Measurements from ENCODE around the gene MTG2.

The MTG2 gene

DNA sequence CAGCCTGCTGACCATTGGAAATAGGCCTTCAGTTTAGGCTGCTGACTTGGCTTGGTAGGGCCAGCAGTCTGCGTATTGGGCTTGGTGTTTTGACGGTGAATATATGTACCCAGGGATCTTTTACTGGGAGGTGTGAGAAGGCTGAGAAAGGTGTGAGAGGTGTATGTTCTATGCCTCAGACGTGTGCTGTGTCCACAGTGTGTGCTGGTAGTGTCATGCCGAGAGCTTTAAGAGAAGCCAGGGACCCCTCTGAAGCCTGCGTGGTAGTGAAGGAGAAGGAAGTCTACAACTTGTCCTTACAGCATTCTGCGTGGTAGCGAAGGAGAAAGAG, 37.2 kb upstream of the MTG2 start:
- no peak for TF ChIP-seq RARB (CRISPR knock-in tag; IDR thresholded peaks at IDR 0.05)
- TF ChIP-seq ARNTL (CRISPR knock-in tag; IDR thresholded peaks at IDR 0.05; ENCODE audit: borderline replicate concordance, low read depth) = no peak
- no peak for TF ChIP-seq TOX (CRISPR knock-in tag; IDR thresholded peaks at IDR 0.05; ENCODE audit: borderline replicate concordance)
- TF ChIP-seq ISL1 (CRISPR knock-in tag; IDR thresholded peaks at IDR 0.05) = no peak
- no peak for TF ChIP-seq TCF4 (CRISPR knock-in tag; IDR thresholded peaks at IDR 0.05; ENCODE audit: borderline replicate concordance)
- TF ChIP-seq SNAI2 (CRISPR knock-in tag; IDR thresholded peaks at IDR 0.05) = no peak
- TF ChIP-seq, protein P1, sequence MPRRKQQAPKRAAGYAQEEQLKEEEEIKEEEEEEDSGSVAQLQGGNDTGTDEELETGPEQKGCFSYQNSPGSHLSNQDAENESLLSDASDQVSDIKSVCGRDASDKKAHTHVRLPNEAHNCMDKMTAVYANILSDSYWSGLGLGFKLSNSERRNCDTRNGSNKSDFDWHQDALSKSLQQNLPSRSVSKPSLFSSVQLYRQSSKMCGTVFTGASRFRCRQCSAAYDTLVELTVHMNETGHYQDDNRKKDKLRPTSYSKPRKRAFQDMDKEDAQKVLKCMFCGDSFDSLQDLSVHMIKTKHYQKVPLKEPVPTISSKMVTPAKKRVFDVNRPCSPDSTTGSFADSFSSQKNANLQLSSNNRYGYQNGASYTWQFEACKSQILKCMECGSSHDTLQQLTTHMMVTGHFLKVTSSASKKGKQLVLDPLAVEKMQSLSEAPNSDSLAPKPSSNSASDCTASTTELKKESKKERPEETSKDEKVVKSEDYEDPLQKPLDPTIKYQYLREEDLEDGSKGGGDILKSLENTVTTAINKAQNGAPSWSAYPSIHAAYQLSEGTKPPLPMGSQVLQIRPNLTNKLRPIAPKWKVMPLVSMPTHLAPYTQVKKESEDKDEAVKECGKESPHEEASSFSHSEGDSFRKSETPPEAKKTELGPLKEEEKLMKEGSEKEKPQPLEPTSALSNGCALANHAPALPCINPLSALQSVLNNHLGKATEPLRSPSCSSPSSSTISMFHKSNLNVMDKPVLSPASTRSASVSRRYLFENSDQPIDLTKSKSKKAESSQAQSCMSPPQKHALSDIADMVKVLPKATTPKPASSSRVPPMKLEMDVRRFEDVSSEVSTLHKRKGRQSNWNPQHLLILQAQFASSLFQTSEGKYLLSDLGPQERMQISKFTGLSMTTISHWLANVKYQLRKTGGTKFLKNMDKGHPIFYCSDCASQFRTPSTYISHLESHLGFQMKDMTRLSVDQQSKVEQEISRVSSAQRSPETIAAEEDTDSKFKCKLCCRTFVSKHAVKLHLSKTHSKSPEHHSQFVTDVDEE (CRISPR knock-in tag; IDR thresholded peaks at IDR 0.05) = no peak
- ATAC-seq = no peak

DNA sequence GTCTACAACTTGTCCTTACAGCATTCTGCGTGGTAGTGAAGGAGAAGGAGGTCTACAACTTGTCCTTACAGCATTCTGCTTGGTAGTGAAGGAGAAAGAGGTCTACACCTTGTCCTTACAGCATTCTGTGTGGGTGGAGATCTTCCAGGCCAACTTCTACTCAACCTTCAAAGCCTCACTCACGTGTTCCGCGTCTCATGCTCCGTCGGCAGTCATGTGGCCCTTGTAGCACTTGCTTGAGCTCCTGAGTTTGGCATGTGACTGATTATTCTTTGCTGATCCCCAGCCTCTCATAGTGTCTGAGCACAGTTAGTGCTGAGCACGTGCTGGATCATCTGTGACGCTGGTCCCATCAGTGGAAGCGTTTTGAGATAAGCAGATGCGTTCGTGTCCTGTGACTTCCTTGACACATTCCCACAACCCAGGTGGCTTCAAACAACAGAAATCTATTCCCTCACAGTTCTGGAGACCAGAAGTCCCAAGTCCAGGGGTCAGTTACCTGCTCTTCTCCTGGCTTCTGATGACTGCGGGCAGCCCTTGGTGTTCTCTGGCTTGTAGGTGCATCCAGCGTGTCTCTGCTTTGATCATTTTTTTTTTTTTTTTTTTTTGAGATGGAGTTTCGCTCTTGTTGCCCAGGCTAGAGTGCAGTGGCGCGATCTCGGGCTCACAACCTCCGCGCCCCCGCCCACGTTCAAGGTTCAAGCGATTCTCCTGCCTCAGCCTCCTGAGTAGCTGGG, 36.6 kb upstream of the MTG2 start:
- TF ChIP-seq ZFP3 (CRISPR knock-in tag; IDR thresholded peaks at IDR 0.05) = peak; percentile 88
- TF ChIP-seq CSDC2 (CRISPR knock-in tag; IDR thresholded peaks at IDR 0.05) = no peak
- ATAC-seq = no peak

DNA sequence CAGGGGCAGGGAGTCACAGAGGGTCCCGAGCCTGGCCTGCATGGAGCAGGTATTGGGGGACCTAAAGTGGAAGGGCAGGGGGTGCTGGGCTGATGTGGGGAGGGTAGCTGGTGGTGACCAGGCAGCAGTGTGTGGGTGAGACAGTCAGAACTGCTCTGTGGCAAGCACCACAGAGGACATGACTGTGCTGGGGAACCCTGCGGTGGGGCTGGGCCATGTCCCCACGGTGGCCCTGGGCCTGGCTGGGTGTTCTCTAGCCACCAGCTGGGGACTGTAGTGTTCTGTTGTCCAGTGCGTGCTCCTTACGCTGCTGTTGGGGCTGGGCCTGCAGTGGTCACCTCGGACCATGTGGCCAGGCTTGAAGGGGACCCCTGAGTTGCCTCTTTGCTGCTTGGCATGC, 35.7 kb upstream of the MTG2 start:
- TF ChIP-seq ZFP30 (CRISPR knock-in tag; IDR thresholded peaks at IDR 0.05) (no peak), SNAI2 (CRISPR knock-in tag; IDR thresholded peaks at IDR 0.05) (no peak), PPARA (CRISPR knock-in tag; IDR thresholded peaks at IDR 0.05; ENCODE audit: borderline replicate concordance) (no peak), ZNF8 (CRISPR knock-in tag; IDR thresholded peaks at IDR 0.05) (no peak), RARB (CRISPR knock-in tag; IDR thresholded peaks at IDR 0.05) (no peak), TCF4 (CRISPR knock-in tag; IDR thresholded peaks at IDR 0.05; ENCODE audit: borderline replicate concordance) (no peak), CSDC2 (CRISPR knock-in tag; IDR thresholded peaks at IDR 0.05) (no peak), ARNTL (CRISPR knock-in tag; IDR thresholded peaks at IDR 0.05; ENCODE audit: borderline replicate concordance, low read depth) (no peak), BACH2 (CRISPR knock-in tag; IDR thresholded peaks at IDR 0.05; ENCODE audit: borderline replicate concordance) (no peak), OSR1 (CRISPR knock-in tag; IDR thresholded peaks at IDR 0.05) (no peak), ZFP3 (CRISPR knock-in tag; IDR thresholded peaks at IDR 0.05) (no peak), GLIS3 (CRISPR knock-in tag; IDR thresholded peaks at IDR 0.05) (no peak), ZNF70 (CRISPR knock-in tag; IDR thresholded peaks at IDR 0.05) (no peak), ISL1 (CRISPR knock-in tag; IDR thresholded peaks at IDR 0.05) (no peak)
- TF ChIP-seq, protein P2, sequence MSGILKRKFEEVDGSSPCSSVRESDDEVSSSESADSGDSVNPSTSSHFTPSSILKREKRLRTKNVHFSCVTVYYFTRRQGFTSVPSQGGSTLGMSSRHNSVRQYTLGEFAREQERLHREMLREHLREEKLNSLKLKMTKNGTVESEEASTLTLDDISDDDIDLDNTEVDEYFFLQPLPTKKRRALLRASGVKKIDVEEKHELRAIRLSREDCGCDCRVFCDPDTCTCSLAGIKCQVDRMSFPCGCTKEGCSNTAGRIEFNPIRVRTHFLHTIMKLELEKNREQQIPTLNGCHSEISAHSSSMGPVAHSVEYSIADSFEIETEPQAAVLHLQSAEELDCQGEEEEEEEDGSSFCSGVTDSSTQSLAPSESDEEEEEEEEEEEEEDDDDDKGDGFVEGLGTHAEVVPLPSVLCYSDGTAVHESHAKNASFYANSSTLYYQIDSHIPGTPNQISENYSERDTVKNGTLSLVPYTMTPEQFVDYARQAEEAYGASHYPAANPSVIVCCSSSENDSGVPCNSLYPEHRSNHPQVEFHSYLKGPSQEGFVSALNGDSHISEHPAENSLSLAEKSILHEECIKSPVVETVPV (CRISPR knock-in tag; IDR thresholded peaks at IDR 0.05) = no peak
- TF ChIP-seq, protein P3, sequence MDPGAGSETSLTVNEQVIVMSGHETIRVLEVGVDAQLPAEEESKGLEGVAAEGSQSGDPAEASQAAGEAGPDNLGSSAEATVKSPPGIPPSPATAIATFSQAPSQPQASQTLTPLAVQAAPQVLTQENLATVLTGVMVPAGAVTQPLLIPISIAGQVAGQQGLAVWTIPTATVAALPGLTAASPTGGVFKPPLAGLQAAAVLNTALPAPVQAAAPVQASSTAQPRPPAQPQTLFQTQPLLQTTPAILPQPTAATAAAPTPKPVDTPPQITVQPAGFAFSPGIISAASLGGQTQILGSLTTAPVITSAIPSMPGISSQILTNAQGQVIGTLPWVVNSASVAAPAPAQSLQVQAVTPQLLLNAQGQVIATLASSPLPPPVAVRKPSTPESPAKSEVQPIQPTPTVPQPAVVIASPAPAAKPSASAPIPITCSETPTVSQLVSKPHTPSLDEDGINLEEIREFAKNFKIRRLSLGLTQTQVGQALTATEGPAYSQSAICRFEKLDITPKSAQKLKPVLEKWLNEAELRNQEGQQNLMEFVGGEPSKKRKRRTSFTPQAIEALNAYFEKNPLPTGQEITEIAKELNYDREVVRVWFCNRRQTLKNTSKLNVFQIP (CRISPR knock-in tag; IDR thresholded peaks at IDR 0.05; ENCODE audit: borderline replicate concordance, low read depth) = no peak
- ATAC-seq = no peak

DNA sequence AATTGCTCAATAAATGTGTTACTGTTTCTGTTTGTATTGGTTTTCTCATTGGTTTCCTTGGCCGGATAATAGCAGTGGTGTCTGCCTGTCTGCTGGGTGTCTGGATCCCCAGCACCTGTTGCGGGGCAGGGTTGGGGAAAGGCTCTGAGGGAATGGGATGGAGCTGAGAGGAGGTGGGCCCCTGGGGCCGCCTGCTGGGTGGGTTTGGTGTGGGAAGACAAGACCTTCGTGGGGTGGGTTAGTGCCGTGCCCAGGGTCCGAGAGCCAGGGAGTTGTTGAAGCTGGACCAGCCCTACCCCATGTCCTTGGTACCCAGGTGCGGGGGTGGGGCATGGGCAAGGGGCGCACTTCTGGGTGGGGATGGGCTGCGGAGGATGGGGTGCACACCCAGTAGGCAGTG, 35.3 kb upstream of the MTG2 start:
- ATAC-seq = no peak
- TF ChIP-seq ESRRG (CRISPR knock-in tag; IDR thresholded peaks at IDR 0.05) (no peak), ZNF565 (CRISPR knock-in tag; conservative IDR thresholded peaks at IDR 0.05; ENCODE audit: low read depth) (no peak), ZNF8 (CRISPR knock-in tag; IDR thresholded peaks at IDR 0.05) (no peak), PPARA (CRISPR knock-in tag; IDR thresholded peaks at IDR 0.05; ENCODE audit: borderline replicate concordance) (no peak), TOX (CRISPR knock-in tag; IDR thresholded peaks at IDR 0.05; ENCODE audit: borderline replicate concordance) (no peak), BACH2 (CRISPR knock-in tag; IDR thresholded peaks at IDR 0.05; ENCODE audit: borderline replicate concordance) (no peak), ZC3H10 (CRISPR knock-in tag; IDR thresholded peaks at IDR 0.05) (no peak), ARNTL (CRISPR knock-in tag; IDR thresholded peaks at IDR 0.05; ENCODE audit: borderline replicate concordance, low read depth) (no peak)
- TF ChIP-seq, protein P4, sequence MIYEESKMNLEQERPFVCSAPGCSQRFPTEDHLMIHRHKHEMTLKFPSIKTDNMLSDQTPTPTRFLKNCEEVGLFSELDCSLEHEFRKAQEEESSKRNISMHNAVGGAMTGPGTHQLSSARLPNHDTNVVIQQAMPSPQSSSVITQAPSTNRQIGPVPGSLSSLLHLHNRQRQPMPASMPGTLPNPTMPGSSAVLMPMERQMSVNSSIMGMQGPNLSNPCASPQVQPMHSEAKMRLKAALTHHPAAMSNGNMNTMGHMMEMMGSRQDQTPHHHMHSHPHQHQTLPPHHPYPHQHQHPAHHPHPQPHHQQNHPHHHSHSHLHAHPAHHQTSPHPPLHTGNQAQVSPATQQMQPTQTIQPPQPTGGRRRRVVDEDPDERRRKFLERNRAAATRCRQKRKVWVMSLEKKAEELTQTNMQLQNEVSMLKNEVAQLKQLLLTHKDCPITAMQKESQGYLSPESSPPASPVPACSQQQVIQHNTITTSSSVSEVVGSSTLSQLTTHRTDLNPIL (CRISPR knock-in tag; IDR thresholded peaks at IDR 0.05; ENCODE audit: low read depth) = no peak
- TF ChIP-seq, protein P1 (CRISPR knock-in tag; IDR thresholded peaks at IDR 0.05) = no peak
- TF ChIP-seq, protein P5, sequence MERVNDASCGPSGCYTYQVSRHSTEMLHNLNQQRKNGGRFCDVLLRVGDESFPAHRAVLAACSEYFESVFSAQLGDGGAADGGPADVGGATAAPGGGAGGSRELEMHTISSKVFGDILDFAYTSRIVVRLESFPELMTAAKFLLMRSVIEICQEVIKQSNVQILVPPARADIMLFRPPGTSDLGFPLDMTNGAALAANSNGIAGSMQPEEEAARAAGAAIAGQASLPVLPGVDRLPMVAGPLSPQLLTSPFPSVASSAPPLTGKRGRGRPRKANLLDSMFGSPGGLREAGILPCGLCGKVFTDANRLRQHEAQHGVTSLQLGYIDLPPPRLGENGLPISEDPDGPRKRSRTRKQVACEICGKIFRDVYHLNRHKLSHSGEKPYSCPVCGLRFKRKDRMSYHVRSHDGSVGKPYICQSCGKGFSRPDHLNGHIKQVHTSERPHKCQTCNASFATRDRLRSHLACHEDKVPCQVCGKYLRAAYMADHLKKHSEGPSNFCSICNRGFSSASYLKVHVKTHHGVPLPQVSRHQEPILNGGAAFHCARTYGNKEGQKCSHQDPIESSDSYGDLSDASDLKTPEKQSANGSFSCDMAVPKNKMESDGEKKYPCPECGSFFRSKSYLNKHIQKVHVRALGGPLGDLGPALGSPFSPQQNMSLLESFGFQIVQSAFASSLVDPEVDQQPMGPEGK (CRISPR knock-in tag; IDR thresholded peaks at IDR 0.05; ENCODE audit: borderline replicate concordance) = no peak
